H1 (cell line): ENCODE results near the gene SCARB2. TPM values are rescaled to one million over a fixed set of nuclear protein-coding genes. Genes with fewer than 3 reads are reported as not detected.

Source experiments
- CTCF ChIA-PET: fragments of 300-600 bp; sonication (Branson Sonifier 250); formaldehyde crosslinking; loops from one replicate; lab custom pipeline; 2021; ENCODE audit not compliant: partially characterized antibody; lab: Charles Lee
- POLR2A ChIA-PET: fragments of 300-600 bp; sonication (Branson Sonifier 250); formaldehyde crosslinking; loops from one replicate; lab custom pipeline; 2021; ENCODE audit warnings: inconsistent platforms; ENCODE audit not compliant: partially characterized antibody; lab: Charles Lee
- DNase-seq, 2 experiments: peaks; one replicate each; pipeline versions ENCODE4 v3.0.0 to v3.0.0-alpha.2; 2010 to 2022; ENCODE audit warnings: low spot score in 2 of 2, low read depth in 1 of 2, mixed read lengths in 1 of 2
- FAIRE-seq: peaks from 2 replicates; lab custom pipeline; 2011; peaks lifted over from hg19 to GRCh38; lab: Jason Lieb, UNC
- H2AFZ ChIP-seq: 2 replicates; pipeline ENCODE4 v1.8.1; 2012; ENCODE audit warnings: low read length, inconsistent platforms
- H2AK5ac ChIP-seq: 2 replicates; pipeline ENCODE4 v1.6.1; 2013; ENCODE audit warnings: low read depth, low read length
- H2BK120ac ChIP-seq: replicated peaks from 2 replicates; pipeline ENCODE3; 2013; ENCODE audit warnings: low read depth, low read length, inconsistent platforms
- H2BK12ac ChIP-seq: 2 replicates; pipeline ENCODE4 v1.6.1; 2013; ENCODE audit warnings: low read depth, low read length
- H2BK15ac ChIP-seq: 2 replicates; pipeline ENCODE4 v1.6.1; 2013; ENCODE audit warnings: low read length
- H2BK20ac ChIP-seq: 2 replicates; pipeline ENCODE4 v1.6.1; 2013; ENCODE audit warnings: low read length
- H2BK5ac ChIP-seq: 2 replicates; pipeline ENCODE4 v1.6.1; 2013; ENCODE audit warnings: low read depth, low read length
- H3K14ac ChIP-seq: 2 replicates; pipeline ENCODE4 v1.6.1; 2013; ENCODE audit warnings: inconsistent platforms; ENCODE audit not compliant: insufficient read length
- H3K18ac ChIP-seq: 2 replicates; pipeline ENCODE4 v1.6.1; 2013; ENCODE audit warnings: low read length; ENCODE audit errors: extremely low read depth
- H3K23ac ChIP-seq: 2 replicates; pipeline ENCODE4 v1.6.1; 2013; ENCODE audit warnings: inconsistent platforms; ENCODE audit not compliant: insufficient read length
- H3K23me2 ChIP-seq: 2 replicates; pipeline ENCODE4 v1.6.1; 2013; ENCODE audit warnings: low read depth, low read length
- H3K27ac ChIP-seq: 2 replicates; pipeline ENCODE4 v1.6.1; 2011; ENCODE audit warnings: low read depth, low read length, inconsistent platforms
- H3K27me3 ChIP-seq, 4 experiments: replicated peaks in 1 of 4; 1 replicate in 1 of 4; 2 replicates in 3 of 4; pipeline versions ENCODE4 v1.6.1 to v1.8.1; 2011 to 2013; ENCODE audit warnings: low read length in 3 of 4, mild to moderate bottlenecking in 3 of 4, inconsistent platforms in 2 of 4, mixed read lengths in 2 of 4, moderate library complexity in 1 of 4; ENCODE audit not compliant: control insufficient read depth in 3 of 4, insufficient read depth in 3 of 4; ENCODE audit errors: extremely low read depth in 1 of 4
- H3K36me3 ChIP-seq, 4 experiments: 2 replicates each; pipeline versions ENCODE4 v1.6.1 to v1.8.1; 2011 to 2013; ENCODE audit warnings: mild to moderate bottlenecking in 4 of 4, low read length in 3 of 4, moderate library complexity in 2 of 4, control low read depth in 1 of 4, inconsistent platforms in 1 of 4; ENCODE audit not compliant: insufficient read depth in 4 of 4, control insufficient read depth in 2 of 4
- H3K4ac ChIP-seq: replicated peaks from 2 replicates; pipeline ENCODE3; 2013; ENCODE audit warnings: low read length, low read depth, mixed read lengths, inconsistent platforms; ENCODE audit not compliant: insufficient read length
- H3K4me1 ChIP-seq, 4 experiments: replicated peaks in 1 of 4; 1 replicate in 1 of 4; 2 replicates in 3 of 4; pipeline versions ENCODE4 v1.6.1 to v1.8.1; 2011 to 2013; ENCODE audit warnings: low read length in 3 of 4, inconsistent platforms in 2 of 4, mixed read lengths in 1 of 4; ENCODE audit not compliant: insufficient read depth in 4 of 4, control insufficient read depth in 3 of 4
- H3K4me2 ChIP-seq, 2 experiments: 2 replicates each; pipeline versions ENCODE4 v1.6.1 to v1.8.1; 2011 to 2013; ENCODE audit warnings: low read depth in 2 of 2, low read length in 2 of 2, control low read depth in 1 of 2, inconsistent platforms in 1 of 2, mild to moderate bottlenecking in 1 of 2; ENCODE audit not compliant: insufficient read depth in 1 of 2
- H3K4me3 ChIP-seq, 4 experiments: fragments of 200-600, 300-600 bp in 1 of 4; sonication (generic), shearing (Covaris generic), sonication (Bioruptor Twin) in 1 of 4; 2 replicates each; pipeline versions ENCODE4 v1.5.1 to v1.8.1; 2011 to 2016; ENCODE audit warnings: low read length in 4 of 4, low read depth in 3 of 4, control low read depth in 2 of 4, inconsistent platforms in 2 of 4, mild to moderate bottlenecking in 2 of 4, mixed read lengths in 1 of 4, moderate library complexity in 1 of 4; ENCODE audit not compliant: insufficient read depth in 2 of 4; ENCODE audit errors: extremely low read depth in 1 of 4
- H3K56ac ChIP-seq: replicated peaks from 2 replicates; pipeline ENCODE3; 2013; ENCODE audit warnings: low read depth, mild to moderate bottlenecking, mixed read lengths, low read length, inconsistent platforms; ENCODE audit not compliant: insufficient read length
- H3K79me1 ChIP-seq: 2 replicates; pipeline ENCODE4 v1.6.1; 2013; ENCODE audit warnings: low read depth, low read length, control low read depth
- H3K79me2 ChIP-seq, 2 experiments: 2 replicates each; pipeline versions ENCODE4 v1.6.1 to v1.8.1; 2012 to 2013; ENCODE audit warnings: low read length in 2 of 2, mild to moderate bottlenecking in 2 of 2, inconsistent platforms in 1 of 2; ENCODE audit not compliant: insufficient read depth in 2 of 2, control insufficient read depth in 1 of 2
- H3K9ac ChIP-seq, 4 experiments: replicated peaks in 1 of 4; 1 replicate in 1 of 4; 2 replicates in 3 of 4; pipeline versions ENCODE4 v1.6.1 to v1.8.1; 2011 to 2013; ENCODE audit warnings: low read depth in 3 of 4, low read length in 3 of 4, control low read depth in 2 of 4, mild to moderate bottlenecking in 2 of 4, moderate library complexity in 2 of 4, inconsistent platforms in 1 of 4; ENCODE audit errors: extremely low read depth in 1 of 4
- H3K9me3 ChIP-seq, 2 experiments: 2 replicates each; pipeline versions ENCODE4 v1.6.1 to v1.8.1; 2012 to 2013; ENCODE audit warnings: mild to moderate bottlenecking in 2 of 2, moderate library complexity in 2 of 2, control low read depth in 1 of 2, inconsistent platforms in 1 of 2, low read depth in 1 of 2, low read length in 1 of 2, mixed read lengths in 1 of 2; ENCODE audit not compliant: insufficient read depth in 2 of 2
- H4K20me1 ChIP-seq, 2 experiments: replicated peaks in 1 of 2; 2 replicates each; pipeline versions ENCODE3 to v1.8.1; 2011 to 2013; ENCODE audit warnings: inconsistent platforms in 2 of 2, low read length in 2 of 2, mild to moderate bottlenecking in 1 of 2; ENCODE audit not compliant: insufficient read depth in 2 of 2, control insufficient read depth in 1 of 2
- H4K5ac ChIP-seq: 2 replicates; pipeline ENCODE4 v1.6.1; 2013; ENCODE audit warnings: low read length, low read depth, mixed read lengths, inconsistent platforms; ENCODE audit not compliant: insufficient read length
- H4K8ac ChIP-seq: 2 replicates; pipeline ENCODE4 v1.8.0; 2013; ENCODE audit warnings: mild to moderate bottlenecking, moderate library complexity, low read length, inconsistent platforms; ENCODE audit not compliant: insufficient read depth; ENCODE audit errors: extremely low read depth
- H4K91ac ChIP-seq: replicated peaks from 2 replicates; pipeline ENCODE3; 2013; ENCODE audit warnings: low read length, mixed read lengths, inconsistent platforms; ENCODE audit not compliant: insufficient read length
- ASH2L ChIP-seq: fragments of 200-600, 300-600 bp; sonication (generic); IDR thresholded peaks from one replicate; pipeline ENCODE4 v1.7.1; 2017; ENCODE audit warnings: low read length
- BCL11A ChIP-seq, 2 experiments: IDR thresholded peaks; one replicate each; pipeline ENCODE4 v1.6.1; 2011; ENCODE audit warnings: low read depth in 2 of 2, low read length in 2 of 2, mild to moderate bottlenecking in 2 of 2
- E2F6 ChIP-seq: IDR thresholded peaks from 2 replicates; pipeline ENCODE4 v1.6.1; 2012; ENCODE audit warnings: inconsistent platforms
- MAFK ChIP-seq: IDR thresholded peaks from 2 replicates; pipeline ENCODE4 v1.6.1; 2012; ENCODE audit warnings: low read depth, mild to moderate bottlenecking, improper control_type of control experiment, low read length
- TBP ChIP-seq: IDR thresholded peaks from 2 replicates; pipeline ENCODE4 v1.6.1; 2011; ENCODE audit warnings: low read depth, low read length, improper control_type of control experiment
- WGBS, 2 experiments: shearing (Covaris generic) in 1 of 2; methylation state at CpG; one replicate each; pipeline versions ENCODE4 v1.1.6 to v1.1.7; 2013 to 2015; ENCODE audit warnings: low lambda C conversion rate in 2 of 2, mixed read lengths in 2 of 2, inconsistent platforms in 1 of 2, low coverage in 1 of 2, missing lambda C conversion rate in 1 of 2; ENCODE audit not compliant: insufficient replicate concordance in 2 of 2, insufficient coverage in 1 of 2, insufficient read length in 1 of 2; ENCODE audit errors: extremely low coverage in 1 of 2, missing lambda C conversion rate in 1 of 2; 5-methylcytosine and 5-hydroxymethylcytosine counted together
- polyA plus RNA-seq, 7 experiments: library from polyadenylated mRNA; depleted of rRNA in 3 of 7; stranded (reverse) in 5 of 7; unstranded in 2 of 7; fragments of >200 nt in 5 of 7; fragments of 200-250 nt in 2 of 7; gene quantifications; 1 replicate in 5 of 7; 2 replicates in 1 of 7; 4 replicates in 1 of 7; pipeline versions ENCODE4 v1.2.1 to v1.2.3, GENCODE V29; 2011 to 2013; ENCODE audit warnings: missing spikeins in 2 of 7, mixed read lengths in 2 of 7
- total RNA-seq: library from RNA; stranded (reverse); fragmentation: NEBNext Ultra II Directional; extraction: Animal tissue kit (Norgen Biotek cat#: 25700); gene quantifications from 2 replicates; pipeline ENCODE4 v1.2.1, GENCODE V29; 2021

The SCARB2 gene
- total and polyA plus RNA-seq, 2 of the 8 experiments (the other 6 are each of a cell fraction or from before 2014, with no cell fraction given) = 18.5 to 35.7 TPM

- Histone ChIP-seq H2BK5ac (no peak overlapping the region), H3K23me2 (peaks cover 11% of the 10 kb centered on the region), H3K18ac (no peak overlapping the region), H3K4ac (no peak overlapping the region), H4K5ac (no peak overlapping the region), H3K79me1 (no peaks in the 10 kb centered on the region; the same call in 1 of the 2 replicates), H3K27ac (no peak overlapping the region), H3K23ac (no peak overlapping the region), H4K91ac (no peak overlapping the region), H2AFZ (no peak overlapping the region), H3K56ac (no peak overlapping the region), H2BK15ac (no peak overlapping the region), H4K8ac (no peak overlapping the region), H3K9me3 (no peaks in the 10 kb centered on the region), H3K4me3 (no peak overlapping the region), H3K9ac (no peak overlapping the region), H3K79me2 (peaks cover 0 to 4% of the 10 kb centered on the region in 2 experiments; a peak in 2 of 4 replicates), H2BK12ac (no peak overlapping the region), H3K4me2 (no peak overlapping the region), H2BK120ac (no peak overlapping the region), H2BK20ac (no peak overlapping the region), H3K14ac (no peak overlapping the region), H3K36me3 (no peaks in the 10 kb centered on the region), H3K4me1 (peaks cover 4 to 22% (median 9%) of the 10 kb centered on the region in 4 experiments), H2AK5ac (no peak overlapping the region), H4K20me1 (no peaks in the 10 kb centered on the region), H3K27me3 (peaks cover 0 to 2% (median 0%) of the 10 kb centered on the region in 4 experiments; a peak in 2 of 7 replicates)
- ChIA-PET CTCF (interaction anchor here (2.8 to 3.3 kb wide), 2 partner anchors 38 to 161 kb away, joined by 15 read pairs; no protein-coding TSS in a partner anchor), POLR2A (interaction anchor here (0.6 to 1.9 kb wide), 3 partner anchors 26 to 64 kb away, joined by 3 to 4 read pairs (median 3); no protein-coding TSS in a partner anchor)
- WGBS, 2 experiments = 82% methylated on average over 6 of the region's 6 CpGs; no CpG with 5 or more reads in 1 of the 2 experiments
- FAIRE-seq = no peak
- DNase-seq = no peak
- TF ChIP-seq ASH2L = no peak
- TF ChIP-seq TBP = no peak
- no peak for TF ChIP-seq MAFK
- TF ChIP-seq E2F6 = no peak
- TF ChIP-seq BCL11A (IDR thresholded peaks at IDR 0.05; ENCODE audit: low read depth in 2 of 2, low read length in 2 of 2) = no peak
These were observed 3.6 kb upstream of the SCARB2 start for GRCh38 chr4:76216975-76217814.
